ENCODE measurements around the gene KAZN.

GRCh38 chr1:14650951-14651350 lies 52.5 kb downstream of the KAZN start:
- TF ChIP-seq USF1 (IDR thresholded peaks at IDR 0.05), result no peak
- TF ChIP-seq YY1 (IDR thresholded peaks at IDR 0.05; ENCODE audit: low read depth), result no peak
- no peak for TF ChIP-seq ZBTB7A (IDR thresholded peaks at IDR 0.05; ENCODE audit: low read depth)
